NCI-H2081 treated with DMSO at 0.1 percent for 48 hours (cell line): ENCODE measurements around the gene RGSL1.
"Not testable (repeated sequence)": the region's sequence is repeated elsewhere in the genome, so short reads cannot be mapped to it uniquely, and the experiment has no call there.

Experiments
- DNase-seq: peaks from one replicate; lab custom pipeline; 2025; lab: John Stamatoyannopoulos, UW

The RGSL1 gene

GRCh38 chr1:182446033-182446669 is 3.8 kb upstream of the RGSL1 start:
- DNase-seq, result no peak

GRCh38 chr1:182447124-182447523 is 2.8 kb upstream of the RGSL1 start:
- DNase-seq, result not testable (repeated sequence)

GRCh38 chr1:182447660-182448059 is 2.3 kb upstream of the RGSL1 start:
- no peak for DNase-seq

GRCh38 chr1:182453631-182454030 is 3.7 kb downstream of the RGSL1 start:
- DNase-seq, result no peak

- DNase-seq, result no peak
These were observed 7.9 kb downstream of the RGSL1 start for GRCh38 chr1:182457844-182458243.

- DNase-seq, result no peak
These were observed 10.0 kb downstream of the RGSL1 start for GRCh38 chr1:182459949-182460348.

GRCh38 chr1:182460550-182460951 is 10.6 kb downstream of the RGSL1 start:
- DNase-seq, result no peak

- no peak for DNase-seq
These were observed 23.6 kb downstream of the RGSL1 start for GRCh38 chr1:182473556-182473955.

- DNase-seq, result no peak
These were observed 26.7 kb downstream of the RGSL1 start for GRCh38 chr1:182476625-182477024.

GRCh38 chr1:182478238-182478637 is 28.3 kb downstream of the RGSL1 start:
- DNase-seq, result no peak

- no peak for DNase-seq
These were observed 34.1 kb downstream of the RGSL1 start for GRCh38 chr1:182484067-182484466.

- no peak for DNase-seq
These were observed 34.7 kb downstream of the RGSL1 start for GRCh38 chr1:182484531-182485257.

GRCh38 chr1:182485861-182486260 is 35.9 kb downstream of the RGSL1 start:
- DNase-seq, result no peak

GRCh38 chr1:182488803-182489202 is 38.9 kb downstream of the RGSL1 start:
- no peak for DNase-seq

GRCh38 chr1:182493063-182493462 is 43.1 kb downstream of the RGSL1 start:
- DNase-seq, result no peak

- no peak for DNase-seq
These were observed 45.1 kb downstream of the RGSL1 start for GRCh38 chr1:182495002-182495401.

- no peak for DNase-seq
These were observed 45.7 kb downstream of the RGSL1 start for GRCh38 chr1:182495693-182496092.

GRCh38 chr1:182507685-182508084 is 57.7 kb downstream of the RGSL1 start:
- no peak for DNase-seq

- no peak for DNase-seq
These were observed 65.6 kb downstream of the RGSL1 start for GRCh38 chr1:182515556-182515955.

GRCh38 chr1:182520736-182521135 is 70.8 kb downstream of the RGSL1 start:
- no peak for DNase-seq

GRCh38 chr1:182525342-182525741 is 75.4 kb downstream of the RGSL1 start:
- DNase-seq, result no peak

- DNase-seq, result no peak
These were observed 77.7 kb downstream of the RGSL1 start for GRCh38 chr1:182527680-182528079.

- not testable (repeated sequence) for DNase-seq
These were observed 78.3 kb downstream of the RGSL1 start for GRCh38 chr1:182528206-182528605.

GRCh38 chr1:182533896-182534295 is 84.0 kb downstream of the RGSL1 start:
- no peak for DNase-seq
